ENCODE measurements around the gene SOCS6.

- TF ChIP-seq EZH2 (IDR thresholded peaks at IDR 0.05; ENCODE audit: borderline replicate concordance, insufficient read depth, low read depth, low read length, poor library complexity, severe bottlenecking), result no peak
- TF ChIP-seq, protein P1, sequence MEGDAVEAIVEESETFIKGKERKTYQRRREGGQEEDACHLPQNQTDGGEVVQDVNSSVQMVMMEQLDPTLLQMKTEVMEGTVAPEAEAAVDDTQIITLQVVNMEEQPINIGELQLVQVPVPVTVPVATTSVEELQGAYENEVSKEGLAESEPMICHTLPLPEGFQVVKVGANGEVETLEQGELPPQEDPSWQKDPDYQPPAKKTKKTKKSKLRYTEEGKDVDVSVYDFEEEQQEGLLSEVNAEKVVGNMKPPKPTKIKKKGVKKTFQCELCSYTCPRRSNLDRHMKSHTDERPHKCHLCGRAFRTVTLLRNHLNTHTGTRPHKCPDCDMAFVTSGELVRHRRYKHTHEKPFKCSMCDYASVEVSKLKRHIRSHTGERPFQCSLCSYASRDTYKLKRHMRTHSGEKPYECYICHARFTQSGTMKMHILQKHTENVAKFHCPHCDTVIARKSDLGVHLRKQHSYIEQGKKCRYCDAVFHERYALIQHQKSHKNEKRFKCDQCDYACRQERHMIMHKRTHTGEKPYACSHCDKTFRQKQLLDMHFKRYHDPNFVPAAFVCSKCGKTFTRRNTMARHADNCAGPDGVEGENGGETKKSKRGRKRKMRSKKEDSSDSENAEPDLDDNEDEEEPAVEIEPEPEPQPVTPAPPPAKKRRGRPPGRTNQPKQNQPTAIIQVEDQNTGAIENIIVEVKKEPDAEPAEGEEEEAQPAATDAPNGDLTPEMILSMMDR (IDR thresholded peaks at IDR 0.05), result no peak
These were observed 27.6 kb upstream of the SOCS6 start for GRCh38 chr18:70261141-70261788.

Measured in B cell (primary cell).